ENCODE measurements around the gene ERN2.

ERN2 gene

DNA sequence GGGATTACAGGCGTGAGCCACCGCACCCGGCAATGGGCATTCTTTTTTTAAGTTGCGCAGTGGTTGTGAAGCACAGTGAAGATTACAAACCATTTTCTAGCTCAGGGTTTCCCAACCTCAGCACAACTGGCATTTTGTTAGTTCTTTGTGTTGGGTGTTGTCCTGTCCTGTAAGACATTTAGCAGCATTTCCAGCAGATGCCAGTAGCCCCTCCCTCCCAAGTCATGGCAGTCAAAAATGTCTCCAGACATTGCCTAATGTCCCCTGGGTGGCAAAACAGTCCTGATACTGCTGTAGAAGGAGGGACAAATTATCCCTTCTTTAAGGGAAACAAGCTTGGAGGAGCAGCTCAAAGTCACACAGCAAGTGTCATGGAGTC, 18.8 kb downstream of the ERN2 start:
- TF ChIP-seq, protein P1, sequence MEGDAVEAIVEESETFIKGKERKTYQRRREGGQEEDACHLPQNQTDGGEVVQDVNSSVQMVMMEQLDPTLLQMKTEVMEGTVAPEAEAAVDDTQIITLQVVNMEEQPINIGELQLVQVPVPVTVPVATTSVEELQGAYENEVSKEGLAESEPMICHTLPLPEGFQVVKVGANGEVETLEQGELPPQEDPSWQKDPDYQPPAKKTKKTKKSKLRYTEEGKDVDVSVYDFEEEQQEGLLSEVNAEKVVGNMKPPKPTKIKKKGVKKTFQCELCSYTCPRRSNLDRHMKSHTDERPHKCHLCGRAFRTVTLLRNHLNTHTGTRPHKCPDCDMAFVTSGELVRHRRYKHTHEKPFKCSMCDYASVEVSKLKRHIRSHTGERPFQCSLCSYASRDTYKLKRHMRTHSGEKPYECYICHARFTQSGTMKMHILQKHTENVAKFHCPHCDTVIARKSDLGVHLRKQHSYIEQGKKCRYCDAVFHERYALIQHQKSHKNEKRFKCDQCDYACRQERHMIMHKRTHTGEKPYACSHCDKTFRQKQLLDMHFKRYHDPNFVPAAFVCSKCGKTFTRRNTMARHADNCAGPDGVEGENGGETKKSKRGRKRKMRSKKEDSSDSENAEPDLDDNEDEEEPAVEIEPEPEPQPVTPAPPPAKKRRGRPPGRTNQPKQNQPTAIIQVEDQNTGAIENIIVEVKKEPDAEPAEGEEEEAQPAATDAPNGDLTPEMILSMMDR (IDR thresholded peaks at IDR 0.05; ENCODE audit: low read depth, low read length): no peak
- DNase-seq (ENCODE audit: extremely low read depth, low read depth): no peak

DNA sequence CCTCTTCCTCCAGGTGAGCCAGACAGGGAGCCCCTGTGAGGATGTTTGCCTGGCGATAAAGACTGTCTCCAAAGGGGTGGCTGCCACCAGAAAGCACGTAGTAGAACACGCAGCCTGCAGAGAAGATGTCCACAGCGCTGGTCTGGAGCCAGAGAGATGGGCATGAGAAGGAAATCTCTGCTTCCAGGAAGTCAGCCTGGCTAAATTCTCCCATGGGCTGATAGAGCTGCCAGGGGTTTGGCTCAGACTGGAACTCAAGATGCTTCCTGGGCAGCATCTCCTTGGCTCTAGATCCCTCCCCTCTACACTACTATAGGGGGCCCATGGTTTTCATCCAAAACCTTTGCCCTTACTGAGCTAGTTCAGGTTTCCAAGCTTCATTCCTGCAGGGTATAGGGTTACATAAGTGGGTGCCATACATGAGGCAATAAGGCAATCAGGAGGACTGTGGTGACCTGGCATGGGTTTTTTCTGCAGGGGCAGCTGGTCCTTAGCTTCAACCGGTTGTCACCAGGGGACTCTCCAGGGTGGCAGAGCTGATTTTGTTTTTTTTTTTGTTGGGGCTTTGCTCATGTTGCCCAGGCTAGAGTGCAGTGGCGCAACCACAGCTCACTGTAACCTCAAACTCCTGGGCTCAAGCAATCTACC, 20.7 kb downstream of the ERN2 start:
- no peak for DNase-seq (ENCODE audit: extremely low read depth, low read depth)

DNA sequence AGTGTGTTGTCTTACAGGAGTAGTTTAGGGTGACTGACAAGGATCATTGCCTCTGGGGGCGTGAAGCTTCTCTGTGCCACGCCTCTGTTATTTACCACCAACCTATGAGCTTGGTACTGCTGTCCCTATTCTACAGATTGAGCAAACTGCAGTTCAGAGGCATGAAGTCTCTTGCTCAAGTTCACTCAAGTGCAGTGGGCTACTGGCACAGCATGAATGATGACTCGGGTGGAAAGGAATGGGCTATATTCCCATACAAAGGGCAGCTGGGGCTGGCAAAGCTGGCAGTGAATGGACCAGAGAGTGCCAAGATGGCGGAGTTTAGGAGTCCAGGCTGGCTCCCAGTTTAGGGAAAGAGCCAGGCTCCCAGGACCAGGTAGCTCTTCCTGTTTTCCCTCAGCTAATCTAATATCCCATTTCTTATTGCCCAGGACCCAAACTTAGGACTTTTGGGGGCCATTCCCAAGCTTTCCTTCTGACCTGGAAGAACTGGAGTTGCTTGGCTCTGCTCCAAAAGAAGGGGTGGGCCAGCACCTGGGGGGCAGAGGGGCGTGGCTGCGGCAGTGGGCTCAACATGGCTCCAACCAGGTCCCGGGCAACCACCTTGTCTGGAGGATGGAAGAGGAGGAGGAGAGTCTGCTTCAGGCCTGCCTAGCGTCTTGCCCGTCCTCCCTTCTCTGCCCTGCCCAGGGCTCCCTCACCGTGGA, 21.4 kb downstream of the ERN2 start:
- TF ChIP-seq, protein P1 (IDR thresholded peaks at IDR 0.05; ENCODE audit: low read depth, low read length): no peak

More for the DNA sequence above, 20.7 kb downstream of the ERN2 start:
- TF ChIP-seq, protein P1 (IDR thresholded peaks at IDR 0.05; ENCODE audit: low read depth, low read length): no peak

DNA sequence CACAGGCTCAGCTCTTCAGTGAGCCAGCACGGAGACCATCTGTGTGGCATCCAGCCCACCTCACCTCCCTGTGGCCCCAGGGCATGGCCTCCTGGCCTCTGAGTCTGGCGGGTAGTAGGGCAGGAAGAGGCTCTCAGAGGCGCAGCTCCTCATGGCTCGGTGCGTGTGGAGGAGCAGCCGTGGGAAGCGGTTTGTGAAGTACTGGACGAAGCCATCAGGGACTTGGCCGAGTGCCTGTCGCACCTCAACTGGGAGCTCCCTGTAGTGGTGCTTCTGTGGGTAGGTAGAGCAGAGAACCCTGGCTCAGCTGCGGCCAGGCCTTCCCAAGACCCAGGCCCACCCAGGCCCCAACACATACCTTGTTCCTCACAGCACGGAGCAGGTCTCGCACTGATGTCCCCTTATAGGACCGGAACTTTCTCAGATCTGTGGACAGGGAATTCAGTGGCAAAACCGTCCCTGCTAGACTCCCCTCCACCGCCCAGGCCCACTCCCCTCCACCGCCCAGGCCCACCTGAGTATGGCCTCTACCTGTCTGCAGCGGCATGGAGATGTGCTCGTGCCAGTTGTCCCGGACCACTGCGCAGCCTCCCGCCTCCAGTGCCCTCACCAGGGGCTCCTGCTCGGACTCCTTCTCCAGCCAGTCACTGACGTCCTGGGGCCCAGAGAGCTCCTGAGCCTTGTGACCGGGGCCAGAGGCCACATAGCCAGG, 22.1 kb downstream of the ERN2 start:
- no peak for DNase-seq (ENCODE audit: extremely low read depth, low read depth)
- TF ChIP-seq, protein P1 (IDR thresholded peaks at IDR 0.05; ENCODE audit: low read depth, low read length): no peak

More for the DNA sequence above, 21.4 kb downstream of the ERN2 start:
- no peak for DNase-seq (ENCODE audit: extremely low read depth, low read depth)

DNA sequence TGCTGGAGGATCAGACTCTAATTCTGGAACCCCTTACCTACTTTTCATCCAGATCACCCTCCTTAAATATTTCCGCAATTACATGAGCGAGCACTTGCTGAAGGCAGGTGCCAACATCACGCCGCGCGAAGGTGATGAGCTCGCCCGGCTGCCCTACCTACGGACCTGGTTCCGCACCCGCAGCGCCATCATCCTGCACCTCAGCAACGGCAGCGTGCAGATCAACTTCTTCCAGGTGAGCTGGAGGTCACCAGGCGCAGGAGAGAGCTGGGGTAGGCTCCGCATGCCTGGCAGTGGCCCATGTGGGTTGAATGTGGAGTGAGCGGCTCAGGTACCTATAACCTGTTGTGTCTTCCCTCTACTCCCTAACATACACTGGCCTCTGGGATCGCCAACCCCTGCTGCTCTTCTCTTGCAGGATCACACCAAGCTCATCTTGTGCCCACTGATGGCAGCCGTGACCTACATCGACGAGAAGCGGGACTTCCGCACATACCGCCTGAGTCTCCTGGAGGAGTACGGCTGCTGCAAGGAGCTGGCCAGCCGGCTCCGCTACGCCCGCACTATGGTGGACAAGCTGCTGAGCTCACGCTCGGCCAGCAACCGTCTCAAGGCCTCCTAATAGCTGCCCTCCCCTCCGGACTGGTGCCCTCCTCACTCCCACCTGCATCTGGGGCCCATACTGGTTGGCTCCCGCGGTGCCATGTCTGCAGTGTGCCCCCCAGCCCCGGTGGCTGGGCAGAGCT, 23.4 kb downstream of the ERN2 start:
- no peak for DNase-seq (ENCODE audit: extremely low read depth, low read depth)
- TF ChIP-seq, protein P1 (IDR thresholded peaks at IDR 0.05; ENCODE audit: low read depth, low read length): no peak

DNA sequence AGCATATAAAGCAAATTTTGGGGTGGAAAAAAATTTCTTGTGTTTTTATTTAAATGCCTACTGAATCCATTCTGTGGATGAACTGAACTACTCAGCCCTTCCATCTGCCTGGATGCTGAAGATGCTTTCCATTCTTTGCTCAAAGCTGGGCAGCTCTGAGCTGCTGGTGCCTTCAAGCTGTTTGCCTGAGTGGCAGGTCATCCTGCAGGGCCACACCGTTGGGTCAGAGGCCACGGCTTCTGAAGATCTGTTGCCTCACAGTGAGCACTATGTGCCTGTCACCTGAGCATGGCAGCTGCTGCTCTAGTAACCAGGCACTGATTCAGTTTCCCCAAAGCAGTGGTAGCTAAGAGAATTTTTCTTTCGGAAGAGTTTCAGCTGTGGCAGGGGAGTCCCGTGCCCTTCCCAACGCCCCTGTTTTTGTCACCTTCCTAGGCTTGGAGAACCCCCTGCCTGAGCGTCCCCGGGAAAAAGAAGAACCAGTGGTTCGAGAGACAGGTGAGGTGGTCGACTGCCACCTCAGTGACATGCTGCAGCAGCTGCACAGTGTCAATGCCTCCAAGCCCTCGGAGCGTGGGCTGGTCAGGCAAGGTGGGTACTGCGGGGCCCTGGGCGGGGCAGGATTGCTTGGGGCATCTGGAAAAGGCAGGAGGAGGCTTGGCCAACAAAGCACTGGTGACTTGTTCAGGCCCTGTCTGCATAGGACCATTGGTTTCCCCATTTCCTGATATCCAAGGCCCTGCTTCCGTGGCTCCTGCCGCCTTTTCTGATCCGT, 25.8 kb downstream of the ERN2 start:
- DNase-seq (ENCODE audit: extremely low read depth, low read depth): no peak
- TF ChIP-seq, protein P1 (IDR thresholded peaks at IDR 0.05; ENCODE audit: low read depth, low read length): no peak

Measured in AG09319 (cell line).